Occipital lobe (tissue), 2 donors: ENCODE data around the gene NAT16. TPM values are rescaled to one million over a fixed set of nuclear protein-coding genes. Genes with fewer than 3 reads are reported as not detected.
"Not testable (repeated sequence)": the region's sequence is repeated elsewhere in the genome, so short reads cannot be mapped to it uniquely, and the experiment has no call there.

ENCODE experiments used
- DNase-seq: peaks from one replicate; lab custom pipeline; 2025; lab: John Stamatoyannopoulos, UW
- total RNA-seq: library from RNA; depleted of rRNA; stranded (reverse); fragments of >200 nt; gene quantifications from one replicate; pipeline ENCODE4 v1.2.3, GENCODE V29; 2014

The NAT16 gene
- total RNA-seq, 1 donor from 2014 or later = 1.2 TPM

GRCh38 chr7:101159696-101160674, 20.1 kb downstream of the NAT16 start:
- peak; percentile 37 for DNase-seq

- DNase-seq = no peak
Observed at GRCh38 chr7:101156866-101157589, 23.1 kb downstream of the NAT16 start.

- no peak for DNase-seq
Observed at GRCh38 chr7:101156277-101156676, 23.8 kb downstream of the NAT16 start.

GRCh38 chr7:101155303-101155702, 24.8 kb downstream of the NAT16 start:
- no peak for DNase-seq

GRCh38 chr7:101154693-101155102, 25.4 kb downstream of the NAT16 start:
- no peak for DNase-seq

- DNase-seq = peak; percentile 93
Observed at GRCh38 chr7:101153969-101154692, 26.0 kb downstream of the NAT16 start, which contains the start of gene AP1S1. Gene AP1S1 (plus strand): TSS chr7:101154476. CDS start chr7:101154515, 39 bp downstream.

- DNase-seq = no peak
Observed at GRCh38 chr7:101151908-101152651, 28.0 kb downstream of the NAT16 start.

GRCh38 chr7:101140746-101141382, 39.2 kb downstream of the NAT16 start:
- no peak for DNase-seq

GRCh38 chr7:101140339-101140699, 39.8 kb downstream of the NAT16 start:
- DNase-seq = no peak

GRCh38 chr7:101138213-101138870, 41.8 kb downstream of the NAT16 start:
- peak; percentile 64 for DNase-seq

GRCh38 chr7:101137651-101138212, 42.4 kb downstream of the NAT16 start:
- DNase-seq = no peak

- DNase-seq = no peak
Observed at GRCh38 chr7:101134399-101134980, 45.6 kb downstream of the NAT16 start.

GRCh38 chr7:101133621-101134398, 46.3 kb downstream of the NAT16 start:
- no peak for DNase-seq

- DNase-seq = not testable (repeated sequence)
Observed at GRCh38 chr7:101132626-101133600, 47.2 kb downstream of the NAT16 start.

- DNase-seq = no peak
Observed at GRCh38 chr7:101129603-101130117, 50.4 kb downstream of the NAT16 start.

GRCh38 chr7:101128040-101128834, 51.9 kb downstream of the NAT16 start:
- no peak for DNase-seq
